Suprapubic skin (tissue), 4 donors: Measurements from ENCODE around the gene TP53INP2. TPM values are rescaled to one million over a fixed set of nuclear protein-coding genes. Genes with fewer than 3 reads are reported as not detected.

Experiments used
- DNase-seq, 2 donors: peaks; one replicate each; pipeline ENCODE4 v3.0.0-alpha.2; 2019; ENCODE audit warnings: low spot score in 2 of 2
- H3K27ac ChIP-seq: fragments of 200-600 bp; sonication (generic); one replicate; pipeline ENCODE4 v1.5.1; 2019
- H3K27me3 ChIP-seq: fragments of 200-600 bp; sonication (generic); one replicate; pipeline ENCODE4 v1.5.1; 2019
- H3K36me3 ChIP-seq: fragments of 200-600 bp; sonication (generic); one replicate; pipeline ENCODE4 v1.5.1; 2019
- H3K4me1 ChIP-seq: fragments of 200-600 bp; sonication (generic); one replicate; pipeline ENCODE4 v1.5.1; 2019
- H3K4me3 ChIP-seq: fragments of 200-600 bp; sonication (generic); one replicate; pipeline ENCODE4 v1.5.1; 2019; ENCODE audit warnings: mild to moderate bottlenecking
- H3K9me3 ChIP-seq: fragments of 200-600 bp; sonication (generic); one replicate; pipeline ENCODE4 v1.5.1; 2019
- CTCF ChIP-seq, 2 donors: fragments of 200-600 bp in 1 of 2; fragments of 450-650 bp in 1 of 2; sonication (generic) in 1 of 2; IDR thresholded peaks; one replicate each; pipeline ENCODE4 v1.5.1; 2016 to 2019; ENCODE audit warnings: antibody characterized with exemption in 2 of 2, mild to moderate bottlenecking in 1 of 2, moderate library complexity in 1 of 2
- EP300 ChIP-seq: sonication (generic); formaldehyde crosslinking; IDR thresholded peaks from one replicate; pipeline ENCODE4 v1.6.1; 2017; ENCODE audit warnings: antibody characterized with exemption
- POLR2A ChIP-seq, 2 donors: fragments of 450-650 bp; IDR thresholded peaks; one replicate each; pipeline ENCODE4 v1.6.1; 2017; ENCODE audit warnings: antibody characterized with exemption in 2 of 2, mild to moderate bottlenecking in 2 of 2, moderate library complexity in 2 of 2
- POLR2AphosphoS5 ChIP-seq, 3 donors: sonication (generic); formaldehyde crosslinking; IDR thresholded peaks; one replicate each; pipeline ENCODE4 v1.6.1; 2017; ENCODE audit warnings: antibody characterized with exemption in 3 of 3
- WGBS: methylation state at CpG from one replicate; pipeline ENCODE4 v1.1.5; 2018; 5-methylcytosine and 5-hydroxymethylcytosine counted together
- total RNA-seq, 4 donors: library from RNA; depleted of rRNA; stranded (reverse); fragments of >200 nt; gene quantifications; one replicate each; pipeline ENCODE4 v1.1.0, GENCODE V29; 2016

TP53INP2 gene
- total RNA-seq, 4 donors from 2014 or later: 8.1 to 19.4 (median 10.7) TPM

DNA sequence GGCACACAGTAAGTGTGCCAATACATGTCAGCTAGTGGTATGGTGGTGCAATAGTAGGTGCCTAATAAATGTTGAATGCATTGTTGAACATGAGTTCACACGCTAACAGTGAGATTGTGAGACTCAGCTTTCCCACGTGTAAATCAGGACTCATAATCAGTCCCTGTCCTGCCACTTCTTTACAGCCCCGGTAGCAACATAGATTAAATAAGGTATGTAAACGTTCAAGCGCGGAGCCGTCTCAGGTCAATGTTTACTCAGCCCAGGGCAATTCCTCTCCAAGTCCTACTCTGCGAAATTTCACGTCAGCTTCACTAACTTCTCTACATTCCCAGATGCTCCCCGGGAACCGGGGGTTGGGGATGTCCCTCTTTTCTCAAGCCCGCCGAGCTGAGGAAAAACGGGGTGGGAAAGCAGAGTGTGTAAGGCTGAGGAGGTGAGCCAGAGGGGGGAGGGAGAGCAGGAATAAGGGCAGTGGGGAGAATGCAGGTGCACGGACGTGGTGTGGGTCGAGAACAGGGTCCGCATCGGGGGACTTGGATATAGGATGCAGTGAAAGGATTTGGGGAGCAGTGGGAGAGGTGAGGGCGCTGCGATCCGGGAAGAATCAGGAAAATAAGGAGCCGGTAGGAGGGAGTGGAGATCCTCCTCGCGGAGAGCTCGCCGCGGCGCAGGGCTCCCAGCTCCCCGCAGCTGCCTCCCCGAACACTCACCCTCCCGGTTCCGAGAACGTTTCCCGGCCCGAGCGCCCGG lies 544 bp upstream of the TP53INP2 start:
- under 1% methylated on average over 32 of the region's 38 CpGs for WGBS
- DNase-seq: peak in 1 of 2 donors; percentile 71

GRCh38 chr20:34705008-34705396 lies 858 bp downstream of the TP53INP2 start:
- H3K27ac ChIP-seq: peak overlapping the region; percentile 98
- H3K4me3 ChIP-seq: peak overlapping the region; percentile 78
- H3K27me3 ChIP-seq: no peaks in the 10 kb centered on the region
- no peak for DNase-seq
- TF ChIP-seq EP300 (no peak), POLR2AphosphoS5 (IDR thresholded peaks at IDR 0.05) (no peak), CTCF (IDR thresholded peaks at IDR 0.05) (no peak), POLR2A (IDR thresholded peaks at IDR 0.05) (no peak)
- 40% methylated on average over 5 of the region's 5 CpGs for WGBS
- H3K4me1 ChIP-seq: peaks cover 38% of the 10 kb centered on the region
- no peaks in the 10 kb centered on the region for H3K36me3 ChIP-seq
- H3K9me3 ChIP-seq: no peaks in the 10 kb centered on the region

More for the DNA sequence above, 544 bp upstream of the TP53INP2 start:
- peak overlapping the region; percentile 98 for H3K27ac ChIP-seq
- H3K4me1 ChIP-seq: peaks cover 24% of the 10 kb centered on the region
- TF ChIP-seq POLR2A (IDR thresholded peaks at IDR 0.05) (no peak), CTCF (IDR thresholded peaks at IDR 0.05) (no peak), EP300 (no peak), POLR2AphosphoS5 (IDR thresholded peaks at IDR 0.05) (no peak)
- H3K27me3 ChIP-seq: no peaks in the 10 kb centered on the region
- peak overlapping the region; percentile 78 for H3K4me3 ChIP-seq
- no peaks in the 10 kb centered on the region for H3K9me3 ChIP-seq
- no peaks in the 10 kb centered on the region for H3K36me3 ChIP-seq

- Histone ChIP-seq H3K27me3 (no peaks in the 10 kb centered on the region), H3K36me3 (no peaks in the 10 kb centered on the region), H3K4me3 (peak overlapping the region; percentile 78), H3K27ac (peak overlapping the region; percentile 98), H3K4me1 (peaks cover 45% of the 10 kb centered on the region), H3K9me3 (no peaks in the 10 kb centered on the region)
- WGBS: 31% methylated on average over 5 of the region's 6 CpGs
- TF ChIP-seq POLR2AphosphoS5 (IDR thresholded peaks at IDR 0.05) (no peak), EP300 (no peak), CTCF (IDR thresholded peaks at IDR 0.05) (no peak), POLR2A (IDR thresholded peaks at IDR 0.05) (no peak)
- no peak for DNase-seq
Observed at GRCh38 chr20:34705397-34706301, 1.5 kb downstream of the TP53INP2 start.

- Histone ChIP-seq H3K27me3 (no peaks in the 10 kb centered on the region), H3K9me3 (no peaks in the 10 kb centered on the region), H3K4me1 (peaks cover 48% of the 10 kb centered on the region), H3K27ac (peak overlapping the region; percentile 98), H3K36me3 (no peaks in the 10 kb centered on the region), H3K4me3 (no peak overlapping the region)
- no peak for TF ChIP-seq POLR2A (IDR thresholded peaks at IDR 0.05)
- no peak for TF ChIP-seq CTCF (IDR thresholded peaks at IDR 0.05)
- no peak for TF ChIP-seq POLR2AphosphoS5 (IDR thresholded peaks at IDR 0.05)
- no peak for TF ChIP-seq EP300
- no peak for DNase-seq
- 100% methylated on average over 1 of the region's 1 CpG for WGBS
Observed at GRCh38 chr20:34706302-34706875, 2.2 kb downstream of the TP53INP2 start.
